Stimulated activated CD8-positive, alpha-beta memory T cell treated with anti-CD3 and anti-CD28 coated beads, Interleukin-2, amount 100 ng/mL, for 48 hours (primary cell): ENCODE measurements around the gene RNF103.

Experiments
- DNase-seq, 2 donors: peaks; one replicate each; pipeline ENCODE4 v3.0.0-alpha.2; 2020; ENCODE audit warnings: low read depth in 2 of 2

RNF103 gene

GRCh38 chr2:86566821-86567190 lies 56.9 kb downstream of the RNF103 start:
- DNase-seq = no peak

- no peak for DNase-seq
Observed at GRCh38 chr2:86566158-86566820, 57.4 kb downstream of the RNF103 start.

GRCh38 chr2:86563650-86564061 lies 60.0 kb downstream of the RNF103 start:
- no peak for DNase-seq

GRCh38 chr2:86562922-86563649 lies 60.6 kb downstream of the RNF103 start, which contains the start of gene CHMP3:
Gene CHMP3, minus strand, starts transcription at chr2:86563443. Its CDS starts 95 bp downstream, at chr2:86563348.
- DNase-seq = peak; percentile 94

- DNase-seq = no peak
Observed at GRCh38 chr2:86562485-86562921, 61.2 kb downstream of the RNF103 start.

GRCh38 chr2:86557836-86558235 lies 65.8 kb downstream of the RNF103 start:
- no peak for DNase-seq

- no peak for DNase-seq
Observed at GRCh38 chr2:86556508-86556907, 67.2 kb downstream of the RNF103 start.
